Right cardiac atrium (tissue), 5 donors: ENCODE results near the gene TIFAB. TPM values are rescaled to one million over a fixed set of nuclear protein-coding genes. Genes with fewer than 3 reads are reported as not detected.

Source experiments
- ATAC-seq, 2 donors: fragments of 200-7000 bp; cut with Tn5 transposase; one replicate each; pipeline versions ENCODE4 v1.8.0 to v1.9.1; 2020; ENCODE audit warnings: moderate library complexity in 2 of 2, mild to moderate bottlenecking in 1 of 2
- DNase-seq, 3 donors: peaks; one replicate each; pipeline ENCODE4 v3.0.0-alpha.2; 2020
- H3K27ac ChIP-seq: one replicate; pipeline ENCODE4 v1.5.1; 2013; ENCODE audit warnings: mild to moderate bottlenecking, low read length, control low read depth, moderate library complexity
- H3K27me3 ChIP-seq: one replicate; pipeline ENCODE4 v1.6.1; 2013; ENCODE audit not compliant: control insufficient read depth, insufficient read depth
- H3K4me1 ChIP-seq: one replicate; pipeline ENCODE4 v1.6.1; 2013; ENCODE audit warnings: low read length; ENCODE audit not compliant: control insufficient read depth, insufficient read depth
- H3K4me3 ChIP-seq: one replicate; pipeline ENCODE4 v1.5.1; 2013; ENCODE audit warnings: low read length, control low read depth
- H3K9me3 ChIP-seq: one replicate; pipeline ENCODE4 v1.6.1; 2013; ENCODE audit warnings: low read length; ENCODE audit not compliant: control insufficient read depth
- WGBS: extraction: QIAGEN DNeasy Blood & Tissue Kit; methylation state at CpG from one replicate; pipeline ENCODE4 v1.1.7; 2013; 5-methylcytosine and 5-hydroxymethylcytosine counted together
- intact Hi-C, 4 donors: fragments of 100-400 bp; cut with DNase I; formaldehyde crosslinking; loops; one replicate each; pipeline versions ENCODE4 v1.11.0 to v1.14.0; 2022 to 2023
- polyA plus RNA-seq: library from polyadenylated mRNA; stranded (reverse); fragments of 200-250 nt; gene quantifications from one replicate; pipeline ENCODE4 v1.2.3, GENCODE V29; 2013
- total RNA-seq, 4 donors: library from RNA; stranded (reverse); fragmentation: NEBNext Ultra II Directional; extraction: Animal tissue kit (Norgen Biotek cat#: 25700); gene quantifications; one replicate each; pipeline ENCODE4 v1.2.1, GENCODE V29; 2021
- donor health status: healthy with polysubstance abuse.
- donor health status: DM: no; HTN: yes; CAD: no.
- donor health status: DM: no; HTN: no; CAD: no.
- donor health status: DM: no; HTN: yes; CAD: no; lungs with severe emphysema.
- donor health status: DM: yes; HTN: yes; CAD: no.

TIFAB gene
- total and polyA plus RNA-seq, 5 donors = not detected

DNA sequence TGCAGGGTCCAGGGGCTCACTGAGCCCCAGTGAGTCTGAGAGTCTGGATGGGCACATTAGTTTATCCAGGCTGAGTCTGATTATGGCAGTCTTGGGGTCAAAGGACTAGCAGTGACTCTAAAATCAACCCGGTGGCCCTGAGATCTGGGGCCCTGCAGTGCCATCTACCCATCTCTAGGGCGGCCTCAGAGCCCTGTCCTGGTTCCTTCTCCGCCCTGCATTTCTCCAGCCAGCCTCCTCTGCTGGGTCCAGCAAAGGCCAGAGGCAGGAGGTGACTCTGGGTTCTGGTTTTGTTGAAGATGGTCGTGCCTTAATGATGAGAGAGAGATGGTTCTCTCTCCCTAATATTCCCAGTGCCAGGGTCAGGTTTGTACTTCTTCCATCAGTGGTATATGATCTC, 20.0 kb downstream of the TIFAB start:
- no peak overlapping the region for H3K27ac ChIP-seq
- H3K9me3 ChIP-seq = no peaks in the 10 kb centered on the region
- ATAC-seq (no peak), DNase-seq (no peak)
- 85% methylated on average over 4 of the region's 4 CpGs for WGBS
- H3K27me3 ChIP-seq = no peaks in the 10 kb centered on the region
- peaks cover 5% of the 10 kb centered on the region for H3K4me1 ChIP-seq
- no peak overlapping the region for H3K4me3 ChIP-seq
- intact Hi-C loops = no loop called here

DNA sequence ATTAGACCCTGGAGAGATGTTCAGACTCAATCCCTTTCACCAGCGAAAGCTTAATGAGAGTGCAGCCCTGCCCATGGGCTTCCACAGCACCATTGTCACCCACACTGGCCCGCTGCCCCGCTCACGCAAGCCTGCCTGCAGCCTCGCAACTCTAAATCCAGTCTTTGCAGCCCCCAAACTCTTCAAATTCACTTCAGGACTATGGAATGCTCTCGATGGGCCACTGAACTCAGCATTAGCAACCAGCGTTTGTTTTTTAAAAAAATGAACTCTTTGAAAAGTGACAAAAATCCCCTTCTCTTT, 22.1 kb downstream of the TIFAB start:
- no peaks in the 10 kb centered on the region for H3K9me3 ChIP-seq
- peaks cover 5% of the 10 kb centered on the region for H3K4me1 ChIP-seq
- no peak overlapping the region for H3K4me3 ChIP-seq
- DNase-seq (peak in 2 of 3 donors; percentile 55 to 64), ATAC-seq (peak in 1 of 2 donors; percentile 30)
- no peaks in the 10 kb centered on the region for H3K27me3 ChIP-seq
- 66% methylated on average over 7 of the region's 7 CpGs for WGBS
- intact Hi-C loops = no loop called here
- H3K27ac ChIP-seq = no peak overlapping the region

DNA sequence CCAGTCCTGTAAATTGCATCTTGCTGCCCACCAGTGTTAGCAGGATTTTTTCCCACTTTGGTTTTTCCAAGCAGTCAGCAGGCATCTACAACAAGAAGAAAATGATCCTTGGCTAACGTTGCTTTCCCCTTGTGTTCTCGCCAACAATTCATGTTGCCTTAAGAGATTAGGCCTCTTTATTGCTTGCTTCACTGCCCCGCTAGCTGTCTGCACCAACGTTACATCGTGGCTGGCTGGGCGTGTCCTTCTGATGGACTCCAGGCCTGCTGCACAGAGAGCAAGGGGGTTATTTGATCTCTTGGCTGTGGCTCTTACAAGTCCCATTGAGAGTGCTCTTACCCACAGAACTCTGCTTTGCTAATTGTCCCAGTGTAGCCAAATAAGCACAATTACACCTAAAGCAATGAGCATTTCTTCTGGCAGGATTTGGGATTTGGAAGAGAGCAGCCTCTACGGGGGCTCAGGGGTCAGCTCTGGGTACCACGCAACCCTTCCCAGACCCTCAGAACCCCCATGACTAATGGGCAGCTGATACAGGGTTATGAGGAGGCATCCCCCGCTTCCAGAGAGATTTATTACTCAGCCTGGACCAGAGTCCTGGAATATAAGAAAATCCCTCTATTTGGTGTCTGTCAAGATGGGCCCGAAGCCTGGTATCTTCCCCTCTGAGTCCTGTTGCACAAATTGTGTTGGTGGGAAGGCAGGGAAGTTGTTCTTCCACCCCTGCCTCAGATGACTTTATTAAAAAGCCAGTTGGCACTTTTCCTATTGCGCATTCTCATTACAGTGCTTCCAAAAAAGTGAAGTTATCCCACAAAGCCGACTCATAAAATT, 22.6 kb downstream of the TIFAB start:
- Histone ChIP-seq H3K27ac (no peak overlapping the region), H3K9me3 (no peaks in the 10 kb centered on the region), H3K27me3 (no peaks in the 10 kb centered on the region), H3K4me3 (no peak overlapping the region), H3K4me1 (peaks cover 5% of the 10 kb centered on the region)
- ATAC-seq (peak; percentile 90 to 93), DNase-seq (peak; percentile 79 to 95 (median 91))
- intact Hi-C loops = no loop called here
- 38% methylated on average over 12 of the region's 12 CpGs for WGBS

DNA sequence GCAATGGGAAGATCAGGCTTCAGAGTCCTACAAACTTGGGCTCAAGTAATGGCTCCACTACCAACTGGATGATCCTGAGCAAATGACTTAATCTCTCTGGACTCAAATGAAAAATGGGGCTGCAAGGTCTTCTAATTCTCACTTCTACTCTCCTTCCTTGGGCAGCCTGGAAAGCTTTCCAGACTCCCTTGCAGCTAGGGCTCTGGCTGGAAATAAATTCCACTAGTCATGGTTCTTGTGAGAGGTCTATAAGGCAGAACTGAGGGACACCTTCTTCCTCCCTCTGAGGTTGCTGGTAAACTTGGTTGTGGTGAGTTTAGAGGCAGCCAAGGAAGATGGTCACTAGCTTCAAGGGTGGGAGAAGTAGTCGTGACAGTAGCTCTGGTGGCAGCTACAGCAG, 23.6 kb downstream of the TIFAB start:
- WGBS = 83% methylated on average over 1 of the region's 1 CpG
- H3K9me3 ChIP-seq = no peaks in the 10 kb centered on the region
- H3K4me1 ChIP-seq = peaks cover under 1% of the 10 kb centered on the region
- DNase-seq (no peak), ATAC-seq (no peak)
- H3K4me3 ChIP-seq = no peak overlapping the region
- no peak overlapping the region for H3K27ac ChIP-seq
- intact Hi-C loops = no loop called here
- H3K27me3 ChIP-seq = no peaks in the 10 kb centered on the region

DNA sequence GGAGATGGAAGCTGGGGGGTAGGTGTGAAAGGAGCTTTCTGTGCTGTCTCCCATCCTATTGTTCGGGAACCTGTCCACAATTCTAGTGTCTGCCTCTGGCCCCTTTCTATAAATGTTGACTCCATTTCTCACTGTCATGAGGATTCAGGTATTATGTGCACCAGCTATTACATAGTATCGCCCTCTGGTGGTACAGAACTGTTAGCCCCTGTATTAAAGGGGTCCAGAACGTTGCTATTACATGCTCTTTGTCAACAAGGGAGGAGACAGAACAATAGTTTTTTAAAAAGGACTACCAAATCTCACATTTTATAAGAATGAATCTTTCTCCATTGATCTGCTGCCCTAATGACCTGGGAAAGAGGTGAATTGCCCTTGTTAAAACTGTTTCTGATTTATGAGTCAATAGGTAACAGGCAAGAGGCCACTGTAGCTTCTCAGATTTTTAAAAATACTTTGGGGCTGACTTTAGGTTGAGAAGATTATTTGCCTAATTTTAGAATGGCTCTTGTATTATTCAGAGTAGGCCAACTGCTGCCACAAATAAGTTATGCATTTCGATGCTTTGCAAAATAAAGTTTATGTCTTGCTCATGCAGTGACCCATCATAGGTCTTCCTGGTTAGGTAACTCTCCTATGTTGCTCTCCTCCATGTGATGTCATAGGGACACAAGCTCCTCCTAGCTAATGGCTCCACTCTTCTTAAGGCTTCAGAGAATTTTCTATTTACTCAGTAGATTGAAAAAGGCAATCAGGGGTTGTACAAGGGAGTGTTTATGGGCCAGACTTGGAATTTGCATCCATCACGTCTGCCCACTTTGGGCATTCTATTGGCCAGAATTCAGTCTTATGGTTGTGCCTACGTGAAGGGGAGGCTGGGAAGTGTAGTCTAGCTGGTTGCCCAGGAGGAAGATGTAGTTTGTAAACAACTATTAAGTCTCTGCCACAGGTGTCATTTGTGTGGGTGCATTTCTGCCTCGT, 25.8 kb downstream of the TIFAB start:
- no peak overlapping the region for H3K27ac ChIP-seq
- intact Hi-C loops = no loop called here
- WGBS = 56% methylated on average over 7 of the region's 7 CpGs

DNA sequence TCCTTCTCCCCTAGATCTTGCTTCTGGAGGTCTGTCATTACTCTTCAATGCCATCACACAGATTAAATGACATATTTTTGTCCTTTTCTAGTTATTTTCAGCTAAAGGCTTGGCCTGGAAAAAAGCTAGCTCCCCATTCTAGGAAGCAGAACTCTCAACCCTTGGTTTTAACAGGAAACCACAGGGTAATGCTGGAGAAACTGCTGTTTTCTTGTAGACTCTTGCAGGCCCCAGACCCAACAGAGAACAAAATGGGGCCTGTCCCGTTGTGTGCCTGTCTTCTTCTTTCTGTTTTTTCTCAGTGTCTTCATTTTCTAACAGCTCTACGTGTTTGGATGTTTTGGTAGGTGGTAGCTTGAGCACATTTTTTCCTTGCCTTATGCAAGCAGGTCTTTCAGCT, 26.5 kb downstream of the TIFAB start:
- ATAC-seq (no peak), DNase-seq (no peak)
- no peaks in the 10 kb centered on the region for H3K27me3 ChIP-seq
- no peak overlapping the region for H3K4me3 ChIP-seq
- 39% methylated on average over 2 of the region's 2 CpGs for WGBS
- no peaks in the 10 kb centered on the region for H3K9me3 ChIP-seq
- intact Hi-C loops = no loop called here
- H3K27ac ChIP-seq = no peak overlapping the region
- H3K4me1 ChIP-seq = peaks cover 3% of the 10 kb centered on the region

More for the DNA sequence above, 25.8 kb downstream of the TIFAB start:
- H3K4me3 ChIP-seq = no peak overlapping the region
- H3K9me3 ChIP-seq = no peaks in the 10 kb centered on the region
- H3K4me1 ChIP-seq = peaks cover 3% of the 10 kb centered on the region
- no peak for DNase-seq
- peak; percentile 40 to 49 for ATAC-seq
- H3K27me3 ChIP-seq = no peaks in the 10 kb centered on the region

DNA sequence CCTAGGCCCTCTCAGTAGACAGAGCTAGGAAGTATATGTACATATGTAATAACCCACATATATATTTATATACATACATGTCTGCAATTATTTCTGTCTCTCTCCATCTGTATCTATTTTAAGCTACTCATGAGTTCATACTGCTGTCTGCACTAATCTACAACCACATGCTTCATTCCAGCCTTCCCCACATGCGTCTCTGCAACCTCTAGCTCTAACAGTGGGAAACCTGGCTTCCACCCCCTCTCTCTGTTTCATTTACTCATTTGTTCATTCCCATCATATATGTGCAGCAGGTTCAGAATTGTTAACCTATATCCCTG, 28.3 kb downstream of the TIFAB start:
- H3K27ac ChIP-seq = no peak overlapping the region
- no peak for ATAC-seq
- intact Hi-C loops = no loop called here

DNA sequence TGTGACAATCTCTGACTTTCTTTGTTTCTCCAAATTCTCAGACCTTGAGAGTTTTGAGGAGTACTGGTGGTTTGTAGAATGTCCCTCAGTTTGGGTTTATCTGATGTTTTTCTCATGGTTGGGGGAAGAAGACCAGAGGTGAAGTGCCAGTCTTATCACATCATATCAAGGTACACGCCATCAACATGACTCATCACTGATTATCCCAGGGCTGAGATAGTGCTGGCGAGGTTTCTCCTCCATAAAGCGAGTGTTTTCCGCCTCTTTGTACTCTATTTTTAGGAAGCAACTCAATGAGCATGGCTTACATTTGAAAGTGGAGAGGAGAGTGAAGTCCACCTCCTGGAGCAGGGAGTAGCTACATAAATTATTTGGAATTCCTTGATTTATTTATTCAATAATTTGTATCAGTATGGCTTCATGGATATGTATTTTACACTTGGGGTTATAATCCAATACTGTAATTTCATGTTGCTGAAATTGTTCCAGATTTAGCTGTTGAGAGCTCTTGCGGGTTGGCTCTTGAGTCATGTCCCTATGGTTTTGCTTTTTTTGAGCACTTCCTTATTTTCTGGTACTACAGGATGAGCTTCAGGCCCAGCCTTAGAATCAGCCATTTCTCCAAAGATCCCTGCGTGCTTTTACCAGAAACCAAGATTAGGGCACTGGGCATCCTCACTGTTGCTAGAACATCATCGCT, 28.9 kb downstream of the TIFAB start:
- Histone ChIP-seq H3K27ac (no peak overlapping the region), H3K9me3 (no peaks in the 10 kb centered on the region), H3K4me1 (peaks cover 3% of the 10 kb centered on the region), H3K27me3 (no peaks in the 10 kb centered on the region), H3K4me3 (no peak overlapping the region)
- ATAC-seq = no peak
- intact Hi-C loops = no loop called here
- DNase-seq = no peak
- WGBS = 53% methylated on average over 7 of the region's 7 CpGs

More for the DNA sequence above, 28.3 kb downstream of the TIFAB start:
- no peak for DNase-seq
- peaks cover 3% of the 10 kb centered on the region for H3K4me1 ChIP-seq
- 57% methylated on average over 1 of the region's 1 CpG for WGBS
- no peak overlapping the region for H3K4me3 ChIP-seq
- H3K9me3 ChIP-seq = no peaks in the 10 kb centered on the region
- no peaks in the 10 kb centered on the region for H3K27me3 ChIP-seq

DNA sequence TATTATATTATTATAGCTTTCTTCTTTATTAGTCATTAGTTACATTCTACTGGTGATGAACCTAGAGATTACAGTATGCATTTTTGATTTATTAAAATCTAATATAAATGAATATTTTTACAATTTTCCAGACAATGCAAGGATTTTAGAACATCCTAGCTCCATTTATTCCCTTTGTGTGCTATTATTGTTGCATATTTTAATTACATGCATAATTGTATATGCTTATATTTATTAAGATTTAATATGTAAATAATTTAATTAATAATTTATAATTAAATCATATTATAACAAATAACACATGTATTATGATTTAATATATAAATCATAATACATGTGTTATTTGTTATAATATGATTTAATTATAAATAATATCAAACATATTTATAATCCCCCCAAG, 29.7 kb downstream of the TIFAB start:
- ATAC-seq = no peak

DNA sequence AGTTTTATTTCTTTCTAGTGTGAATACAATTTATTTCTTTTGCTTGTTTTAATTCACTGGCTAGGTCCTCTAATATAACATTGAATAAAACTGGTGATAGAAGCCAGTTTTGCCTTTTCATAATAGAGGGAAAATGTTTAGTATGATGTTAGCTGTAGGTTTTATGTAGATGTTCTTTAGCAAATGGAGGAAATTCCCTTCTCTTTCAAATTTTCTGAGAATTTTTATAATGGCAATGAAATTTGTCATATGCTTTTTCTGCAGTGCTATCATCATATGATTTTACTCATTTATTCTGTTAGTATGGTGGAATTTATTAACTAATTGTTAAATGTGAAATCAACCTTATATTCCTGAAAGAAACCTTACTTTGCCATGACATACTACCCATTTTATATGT, 35.1 kb downstream of the TIFAB start:
- intact Hi-C loops = no loop called here
- ATAC-seq = no peak
- DNase-seq = no peak
- Histone ChIP-seq H3K27me3 (no peaks in the 10 kb centered on the region), H3K4me1 (no peaks in the 10 kb centered on the region), H3K27ac (no peak overlapping the region), H3K9me3 (no peaks in the 10 kb centered on the region), H3K4me3 (no peak overlapping the region)

More for the DNA sequence above, 29.7 kb downstream of the TIFAB start:
- no peaks in the 10 kb centered on the region for H3K27me3 ChIP-seq
- no peak overlapping the region for H3K27ac ChIP-seq
- H3K4me1 ChIP-seq = peaks cover 3% of the 10 kb centered on the region
- H3K9me3 ChIP-seq = no peaks in the 10 kb centered on the region
- intact Hi-C loops = no loop called here
- no peak for DNase-seq
- H3K4me3 ChIP-seq = no peak overlapping the region

DNA sequence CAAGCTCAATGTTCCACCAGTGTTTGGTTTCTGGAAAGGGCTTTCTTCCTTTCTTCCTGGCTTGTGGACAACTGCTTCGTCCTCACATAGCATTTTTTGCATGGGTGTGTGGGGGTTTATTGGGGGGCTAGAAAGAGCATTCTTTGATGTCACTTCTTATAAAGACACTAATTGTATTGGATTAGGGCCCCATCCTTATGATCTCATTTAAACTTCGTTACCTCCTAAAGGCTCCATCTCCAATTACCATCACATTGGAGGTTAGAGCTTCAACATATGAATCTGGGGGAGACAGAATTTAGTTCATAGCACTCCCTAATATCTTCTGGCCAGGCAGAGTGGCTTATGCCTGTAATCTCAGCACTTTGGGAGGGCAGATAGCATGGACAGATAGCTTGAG, 47.1 kb downstream of the TIFAB start:
- H3K27ac ChIP-seq = no peak overlapping the region
- 82% methylated on average over 2 of the region's 2 CpGs for WGBS
- H3K4me3 ChIP-seq = no peak overlapping the region
- H3K4me1 ChIP-seq = no peaks in the 10 kb centered on the region
- intact Hi-C loops = no loop called here
- ATAC-seq (no peak), DNase-seq (no peak)
- H3K9me3 ChIP-seq = no peaks in the 10 kb centered on the region
- no peaks in the 10 kb centered on the region for H3K27me3 ChIP-seq
